ENCODE measurements around the gene HS3ST3B1. TPM values are rescaled to one million over a fixed set of nuclear protein-coding genes. Genes with fewer than 3 reads are reported as not detected.

Gene HS3ST3B1
- total and polyA plus RNA-seq, 7 donors = 0.23 to 1.6 (median 0.64) TPM

- WGBS, 3 donors = 28 to 42% (median 36%) methylated on average over 21 of the region's 21 CpGs
- intact Hi-C loops (cut with DNase I) = loop anchor here (5.0 to 10.0 kb wide), 5 partner anchors 92 to 969 kb away; partner anchors contain the start of gene COX10 (in 2 of the 2)
- H3K27ac ChIP-seq = no peak overlapping the region
Measured at GRCh38 chr17:14304222-14304772, 3.4 kb downstream of the HS3ST3B1 start.

DNA sequence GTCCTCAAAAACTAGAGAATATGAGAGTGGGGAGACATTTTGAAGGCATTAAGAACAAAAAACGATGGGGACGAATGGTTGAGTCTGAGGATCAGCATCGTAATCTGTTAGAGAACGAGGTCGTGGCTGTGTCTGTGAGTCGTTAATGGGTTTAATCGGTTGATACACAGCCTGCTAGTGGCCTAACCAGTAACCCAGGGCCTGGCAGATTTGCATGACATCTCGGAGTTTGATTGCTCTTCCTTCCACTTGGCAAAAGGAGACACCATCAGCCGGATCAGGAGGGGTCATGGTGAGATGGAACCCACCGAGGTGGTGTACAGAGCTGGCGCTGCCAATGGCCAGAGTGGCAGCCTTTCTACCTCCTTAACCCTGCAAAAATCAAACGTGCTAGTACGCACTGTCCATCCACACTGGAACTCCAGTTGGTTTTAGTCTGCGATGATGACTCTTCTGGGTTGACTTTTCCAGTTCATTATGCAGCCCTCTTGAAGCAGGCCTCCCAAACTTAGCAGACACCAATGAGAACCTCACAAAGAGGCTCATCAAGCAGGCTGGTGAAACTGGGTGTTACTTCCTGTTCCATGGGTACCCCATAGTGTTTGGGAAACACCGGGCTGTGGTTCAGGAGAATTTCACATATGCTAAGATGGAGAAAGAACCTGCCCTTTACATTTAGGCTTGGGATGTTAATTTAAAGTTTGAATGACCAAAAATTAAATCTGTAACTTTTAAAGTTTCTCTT, 4.1 kb downstream of the HS3ST3B1 start:
- no peak for DNase-seq
- H3K36me3 ChIP-seq (ENCODE audit: insufficient read depth in 1 of 2, low read depth in 1 of 2) = no peaks in the 10 kb centered on the region
- H3K27ac ChIP-seq = no peak overlapping the region
- peaks cover 22% of the 10 kb centered on the region for H3K4me1 ChIP-seq
- no peak for TF ChIP-seq CTCF (IDR thresholded peaks at IDR 0.05)
- H3K4me3 ChIP-seq = peak overlapping the region; percentile 74
- peaks cover 0 to 88% (median 10%) of the 10 kb centered on the region in 3 donors for H3K27me3 ChIP-seq (ENCODE audit: insufficient read depth in 3 of 3, low read length in 2 of 3)
- intact Hi-C loops (cut with DNase I) = loop anchor here (5.0 to 10.0 kb wide), 5 partner anchors 93 to 970 kb away; partner anchors contain the start of gene COX10 (in 2 of the 2)
- H3K9me3 ChIP-seq = no peaks in the 10 kb centered on the region
- WGBS, 3 donors = 55 to 72% (median 57%) methylated on average over 15 of the region's 15 CpGs
- no peak for ATAC-seq

More at GRCh38 chr17:14304222-14304772, 3.4 kb downstream of the HS3ST3B1 start:
- Histone ChIP-seq H3K27me3 (ENCODE audit: insufficient read depth in 3 of 3, low read length in 2 of 3) (peaks cover 0 to 91% (median 15%) of the 10 kb centered on the region in 3 donors), H3K4me1 (peaks cover 18% of the 10 kb centered on the region), H3K36me3 (ENCODE audit: insufficient read depth in 1 of 2, low read depth in 1 of 2) (no peaks in the 10 kb centered on the region), H3K4me3 (peak overlapping the region; percentile 74), H3K9me3 (no peaks in the 10 kb centered on the region)
- no peak for ATAC-seq
- TF ChIP-seq CTCF (IDR thresholded peaks at IDR 0.05) = no peak
- DNase-seq = no peak

- intact Hi-C loops (cut with DNase I) = loop anchor here (10.0 kb wide), 2 partner anchors 241 to 971 kb away; partner anchors contain the start of gene COX10 (in 1 of the 2)
- no peak for TF ChIP-seq CTCF (IDR thresholded peaks at IDR 0.05)
- peaks cover 27% of the 10 kb centered on the region for H3K4me1 ChIP-seq
- no peaks in the 10 kb centered on the region for H3K9me3 ChIP-seq
- ATAC-seq (no peak), DNase-seq (no peak)
- no peak overlapping the region for H3K27ac ChIP-seq
- H3K4me3 ChIP-seq = no peak overlapping the region
- H3K27me3 ChIP-seq (ENCODE audit: insufficient read depth in 3 of 3, low read length in 2 of 3) = peaks cover 0 to 84% (median 10%) of the 10 kb centered on the region in 3 donors
- H3K36me3 ChIP-seq (ENCODE audit: insufficient read depth in 1 of 2, low read depth in 1 of 2) = no peaks in the 10 kb centered on the region
- 61 to 76% (median 70%) methylated on average over 6 of the region's 6 CpGs for WGBS, 3 donors
Measured at GRCh38 chr17:14305785-14306496, 5.1 kb downstream of the HS3ST3B1 start.

DNA sequence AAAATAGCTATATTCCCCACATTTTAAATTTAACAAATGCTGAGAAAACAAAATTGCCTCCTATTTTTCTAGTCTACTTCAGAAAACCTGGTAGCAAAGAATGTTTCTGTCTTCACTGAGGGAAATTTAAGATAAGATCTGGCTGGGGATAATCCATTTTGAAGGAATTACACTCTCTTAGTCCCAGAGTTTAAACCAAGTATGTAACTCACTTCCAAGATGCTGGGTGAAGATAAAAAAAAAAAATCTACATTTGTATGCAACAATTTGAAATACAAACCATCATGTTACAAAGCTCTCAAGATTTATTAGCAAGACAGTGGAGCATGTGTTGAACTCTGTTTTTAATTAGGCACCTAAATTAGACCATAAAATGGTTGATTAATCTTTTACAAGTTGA, 5.7 kb downstream of the HS3ST3B1 start:
- H3K4me1 ChIP-seq = peaks cover 22% of the 10 kb centered on the region
- intact Hi-C loops (cut with DNase I) = loop anchor here (10.0 kb wide), 2 partner anchors 242 to 972 kb away; partner anchors contain the start of gene COX10 (in 1 of the 2)

More for the DNA sequence above, 5.7 kb downstream of the HS3ST3B1 start:
- H3K36me3 ChIP-seq (ENCODE audit: insufficient read depth in 1 of 2, low read depth in 1 of 2) = no peaks in the 10 kb centered on the region
- H3K4me3 ChIP-seq = no peak overlapping the region
- H3K27me3 ChIP-seq (ENCODE audit: insufficient read depth in 3 of 3, low read length in 2 of 3) = peaks cover 0 to 77% (median 10%) of the 10 kb centered on the region in 3 donors
- no peaks in the 10 kb centered on the region for H3K9me3 ChIP-seq
- no peak overlapping the region for H3K27ac ChIP-seq
- DNase-seq (no peak), ATAC-seq (no peak)
- no peak for TF ChIP-seq CTCF (IDR thresholded peaks at IDR 0.05)
